HG03439 (cell line): ENCODE data around the gene BDNF.

Experiments used
- ATAC-seq: cut with Tn5 transposase; IDR thresholded peaks from one replicate; pipeline ENCODE4 v1.9.1; 2021; ENCODE audit warnings: mild to moderate bottlenecking, moderate library complexity; ENCODE audit not compliant: unreplicated experiment

The BDNF gene

DNA sequence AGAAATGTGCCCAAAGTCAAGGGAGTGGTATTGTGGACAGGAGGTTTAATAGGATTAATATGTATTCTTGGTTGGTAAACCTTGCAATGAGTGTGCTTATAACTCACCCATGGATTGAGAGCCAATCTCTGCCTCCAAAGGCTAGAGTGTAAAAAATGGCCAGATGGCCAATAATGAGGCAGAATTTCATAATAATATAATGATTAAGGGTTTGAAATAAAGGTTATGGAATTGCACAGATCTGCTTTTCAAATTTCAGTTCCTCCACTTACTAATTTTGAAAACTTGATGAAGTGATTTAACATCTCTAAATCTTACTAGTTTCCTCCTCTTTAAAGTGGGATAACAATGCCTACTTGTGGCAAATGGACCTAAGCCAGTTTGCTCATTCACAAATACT, 94.8 kb downstream of the BDNF start:
- ATAC-seq: no peak
